Right lobe of liver (tissue), 4 donors: ENCODE data around the gene C1orf50.
A peak's percentile ranks its signal among the peaks of the same experiment; 100 is the strongest.

Experiments
- POLR2A ChIP-seq: fragments of 450-650 bp; IDR thresholded peaks from one replicate; pipeline ENCODE4 v1.6.1; 2017; ENCODE audit warnings: antibody characterized with exemption, mild to moderate bottlenecking
- TF ChIP-seq, protein P1 (sequence below), 4 donors: fragments of 200-600 bp in 3 of 4; fragments of 450-650 bp in 1 of 4; IDR thresholded peaks; one replicate each; pipeline versions ENCODE4 v1.5.1 to v1.8.0; 2016 to 2022; ENCODE audit warnings: antibody characterized with exemption in 4 of 4, mild to moderate bottlenecking in 2 of 4
- donor health status: DM: no; HTN: no; CAD: no.
- donor health status: DM: no; HTN: no; CAD: no.
- donor health status: DM: no; HTN: yes; CAD: no.

DNA sequence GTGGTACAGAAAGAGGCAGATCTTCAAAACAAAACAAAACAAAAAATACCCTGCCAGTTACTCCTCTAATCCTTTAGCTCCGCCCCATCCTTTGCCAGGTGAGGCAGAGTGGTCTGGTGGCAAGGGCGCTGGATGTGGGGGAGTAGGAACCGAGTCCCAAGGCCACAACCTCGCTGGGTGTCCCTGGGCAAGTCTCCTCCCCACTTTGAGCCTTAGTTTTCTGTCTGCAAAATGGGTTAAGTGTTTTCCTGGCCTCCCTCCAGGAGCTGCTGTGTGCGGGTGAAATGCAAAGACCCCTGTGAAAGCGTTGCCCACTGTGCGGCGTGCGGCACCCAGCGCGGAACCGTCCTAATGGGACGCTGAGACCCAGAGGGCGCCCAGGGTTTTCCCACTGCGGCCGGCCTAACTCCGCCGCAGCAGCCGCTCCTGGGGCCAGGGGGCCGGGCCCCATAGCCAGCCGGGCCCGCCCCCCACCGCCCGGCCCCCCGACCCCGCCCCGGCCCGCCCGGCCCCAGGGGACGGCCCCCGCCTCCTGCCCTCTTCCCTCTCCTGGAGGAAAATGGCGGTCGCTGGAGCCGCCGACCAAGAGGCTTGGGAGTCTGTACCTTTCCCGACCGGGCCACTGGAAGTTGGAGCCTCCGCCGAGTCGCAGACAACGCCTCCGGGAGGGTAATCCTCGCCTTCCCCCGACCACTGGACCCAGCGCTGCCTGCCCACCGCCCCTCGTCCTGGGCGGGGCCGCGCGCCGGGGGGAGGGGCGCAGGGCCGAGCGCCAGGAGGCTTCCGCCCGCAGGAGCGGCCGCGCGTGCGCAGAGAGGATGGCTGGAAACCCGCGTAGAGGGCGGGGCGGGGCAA lies 49.8 kb downstream of the C1orf50 start, which contains the start of the genes ERMAP and SVBP:
- TF ChIP-seq POLR2A = peak; percentile 54
- TF ChIP-seq, protein P1, sequence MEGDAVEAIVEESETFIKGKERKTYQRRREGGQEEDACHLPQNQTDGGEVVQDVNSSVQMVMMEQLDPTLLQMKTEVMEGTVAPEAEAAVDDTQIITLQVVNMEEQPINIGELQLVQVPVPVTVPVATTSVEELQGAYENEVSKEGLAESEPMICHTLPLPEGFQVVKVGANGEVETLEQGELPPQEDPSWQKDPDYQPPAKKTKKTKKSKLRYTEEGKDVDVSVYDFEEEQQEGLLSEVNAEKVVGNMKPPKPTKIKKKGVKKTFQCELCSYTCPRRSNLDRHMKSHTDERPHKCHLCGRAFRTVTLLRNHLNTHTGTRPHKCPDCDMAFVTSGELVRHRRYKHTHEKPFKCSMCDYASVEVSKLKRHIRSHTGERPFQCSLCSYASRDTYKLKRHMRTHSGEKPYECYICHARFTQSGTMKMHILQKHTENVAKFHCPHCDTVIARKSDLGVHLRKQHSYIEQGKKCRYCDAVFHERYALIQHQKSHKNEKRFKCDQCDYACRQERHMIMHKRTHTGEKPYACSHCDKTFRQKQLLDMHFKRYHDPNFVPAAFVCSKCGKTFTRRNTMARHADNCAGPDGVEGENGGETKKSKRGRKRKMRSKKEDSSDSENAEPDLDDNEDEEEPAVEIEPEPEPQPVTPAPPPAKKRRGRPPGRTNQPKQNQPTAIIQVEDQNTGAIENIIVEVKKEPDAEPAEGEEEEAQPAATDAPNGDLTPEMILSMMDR (IDR thresholded peaks at IDR 0.05) = no peak
